ENCODE measurements around the gene MRPL11.

DNA sequence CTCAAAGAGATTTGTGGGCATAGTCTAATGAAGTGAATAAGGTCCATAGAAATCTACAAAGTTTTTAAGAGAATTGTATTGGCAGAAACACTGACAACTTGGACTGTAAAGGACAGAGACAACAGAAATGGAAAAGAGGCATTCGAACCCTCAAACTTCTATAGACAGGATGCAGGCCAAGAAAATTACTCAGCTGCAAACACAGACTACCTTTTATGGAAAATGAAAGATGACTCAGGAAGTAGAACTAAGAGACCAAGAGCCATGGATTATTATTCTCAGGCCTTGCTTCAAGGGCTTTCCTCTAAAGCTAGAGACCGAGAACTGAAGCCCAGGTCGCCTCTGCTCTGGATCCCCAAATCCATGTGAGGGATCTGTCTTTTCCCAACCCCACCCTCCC, 24.3 kb upstream of the MRPL11 start:
- TF ChIP-seq EZH2 (IDR thresholded peaks at IDR 0.05; ENCODE audit: insufficient read depth, poor library complexity, severe bottlenecking) (no peak), EZH2phosphoT487 (IDR thresholded peaks at IDR 0.05; ENCODE audit: insufficient read depth, low read depth) (no peak)
